HepG2 (cell line): Measurements from ENCODE around the gene SIGLEC10. TPM values are rescaled to one million over a fixed set of nuclear protein-coding genes. Genes with fewer than 3 reads are reported as not detected.

Experiments
- ATAC-seq: fragments of 200-7000 bp; cut with Tn5 transposase; 3 replicates; pipeline ENCODE4 v1.9.1; 2020; ENCODE audit warnings: mild to moderate bottlenecking, moderate library complexity
- BruUV-seq: library from RNA; stranded (reverse); fragments of 400-500 nt; replicated peaks from 2 replicates; lab custom pipeline; 2021; lab: Mats Ljungman, UMichigan
- CTCF ChIA-PET: fragments of 300-600 bp; formaldehyde crosslinking; extraction: SDS; loops from one replicate; lab custom pipeline; 2021; ENCODE audit warnings: low total read pairs, inconsistent platforms, low intra/inter-chr PET ratio; lab: Yijun Ruan, JAX
- POLR2A ChIA-PET: fragments of 350-600 bp; sonication (Branson Sonifier 250); formaldehyde crosslinking; loops from one replicate; lab custom pipeline; 2020; ENCODE audit warnings: antibody characterized with exemption, inconsistent platforms; lab: Yijun Ruan, JAX
- DNase-seq: peaks from one replicate; pipeline ENCODE4 v3.0.0-alpha.2; 2015; ENCODE audit warnings: low spot score
- FAIRE-seq: peaks from 3 replicates; lab custom pipeline; 2011; peaks lifted over from hg19 to GRCh38; lab: Jason Lieb, UNC
- H2AFZ ChIP-seq: one replicate; pipeline ENCODE4 v1.6.1; 2011; ENCODE audit warnings: low read length, inconsistent platforms
- H3K27ac ChIP-seq: fragments of 300-600 bp; 3 replicates; pipeline ENCODE4 v1.8.0; 2011; ENCODE audit warnings: mixed run types, mild to moderate bottlenecking, mixed read lengths, low read length, inconsistent platforms; ENCODE audit not compliant: insufficient read depth; ENCODE audit errors: extremely low read length
- H3K27me3 ChIP-seq, 2 experiments: fragments of 200-600 bp in 1 of 2; 2 replicates in 1 of 2; 3 replicates in 1 of 2; pipeline versions ENCODE4 v1.6.0 to v1.8.0; 2011; ENCODE audit warnings: low read length in 2 of 2, mild to moderate bottlenecking in 2 of 2, moderate library complexity in 2 of 2, inconsistent platforms in 1 of 2; ENCODE audit not compliant: insufficient read depth in 2 of 2, control insufficient read depth in 1 of 2
- H3K36me3 ChIP-seq, 2 experiments: fragments of 200-600 bp in 1 of 2; replicated peaks in 1 of 2; 2 replicates in 1 of 2; 3 replicates in 1 of 2; pipeline versions ENCODE4 v1.5.1 to v1.8.0; 2011; ENCODE audit warnings: low read length in 2 of 2, inconsistent platforms in 1 of 2; ENCODE audit not compliant: insufficient read depth in 2 of 2, control insufficient read depth in 1 of 2
- H3K4me1 ChIP-seq: 2 replicates; pipeline ENCODE4 v1.5.1; 2012; ENCODE audit warnings: low read length, inconsistent platforms; ENCODE audit not compliant: insufficient read depth
- H3K4me2 ChIP-seq: 2 replicates; pipeline ENCODE4 v1.6.0; 2011; ENCODE audit warnings: low read depth, low read length, inconsistent platforms
- H3K4me3 ChIP-seq, 3 experiments: fragments of 200-600 bp in 1 of 3; sonication (generic), shearing (Covaris generic) in 1 of 3; replicated peaks in 1 of 3; 2 replicates each; pipeline ENCODE4 v1.5.1; 2011 to 2016; ENCODE audit warnings: low read length in 3 of 3, inconsistent platforms in 2 of 3, low read depth in 2 of 3, mild to moderate bottlenecking in 2 of 3, control low read depth in 1 of 3, mixed read lengths in 1 of 3; ENCODE audit not compliant: insufficient read depth in 1 of 3
- H3K79me2 ChIP-seq: one replicate; pipeline ENCODE4 v1.6.1; 2011; ENCODE audit warnings: low read length, inconsistent platforms; ENCODE audit not compliant: insufficient read depth
- H3K9ac ChIP-seq: 2 replicates; pipeline ENCODE4 v1.6.0; 2011; ENCODE audit warnings: mild to moderate bottlenecking, low read depth, low read length, inconsistent platforms; ENCODE audit not compliant: insufficient read depth
- H3K9me3 ChIP-seq: 2 replicates; pipeline ENCODE4 v1.5.1; 2012; ENCODE audit warnings: mild to moderate bottlenecking, low read length
- H4K20me1 ChIP-seq: 2 replicates; pipeline ENCODE4 v1.6.0; 2011; ENCODE audit warnings: inconsistent platforms, mild to moderate bottlenecking, low read length, moderate library complexity; ENCODE audit not compliant: insufficient read depth
- IRF1 ChIP-seq: sonication (generic); formaldehyde crosslinking; IDR thresholded peaks from 2 replicates; pipeline ENCODE4 v1.4.0; 2020; ENCODE audit warnings: low read depth, mild to moderate bottlenecking, missing genetic modification reagents
- ZNF251 ChIP-seq: sonication (generic); formaldehyde crosslinking; IDR thresholded peaks from 2 replicates; pipeline ENCODE4 v1.9.0; 2021; ENCODE audit warnings: mild to moderate bottlenecking, missing genetic modification reagents
- ZNF687 ChIP-seq: sonication (generic); formaldehyde crosslinking; IDR thresholded peaks from 2 replicates; pipeline ENCODE4 v1.5.1; 2020; ENCODE audit warnings: mild to moderate bottlenecking, missing genetic modification reagents, moderate library complexity
- WGBS: methylation state at CpG from one replicate; pipeline ENCODE4 v1.1.6; 2017; ENCODE audit warnings: low lambda C conversion rate; 5-methylcytosine and 5-hydroxymethylcytosine counted together
- in situ Hi-C: cut with HindIII; loops from 2 replicates; pipeline ENCODE4 v1.10.0; 2017; ENCODE audit warnings: low pct_unique_long_range_greater_than_20kb; ENCODE audit not compliant: extremely low pct_ligation_motif_present
- intact Hi-C: fragments of 100-400 bp; cut with micrococcal nuclease; formaldehyde crosslinking; loops from one replicate; pipeline ENCODE4 v1.10.0; 2022; ENCODE audit not compliant: unreplicated experiment
- polyA plus RNA-seq, 8 experiments: library from polyadenylated mRNA; depleted of rRNA in 3 of 8; stranded (reverse) in 7 of 8; unstranded in 1 of 8; fragments of >200 nt; fragmentation: Illumina TruSeq in 4 of 8; extraction: Trizol in 4 of 8; gene quantifications; 2 replicates each; pipeline versions ENCODE4 v1.2.1 to v1.2.3, GENCODE V29; 2011 to 2016; ENCODE audit warnings: low read depth in 4 of 8, missing spikeins in 1 of 8, mixed read lengths in 1 of 8; ENCODE audit not compliant: insufficient read depth in 1 of 8
- small RNA-seq, 3 experiments: library from RNA; depleted of rRNA; stranded (forward); fragments of <200 nt; gene quantifications; one replicate each; pipeline ENCODE3, GENCODE V24; 2012; ENCODE audit warnings: low read depth in 2 of 3, low replicate concordance in 1 of 3; ENCODE audit not compliant: insufficient read length in 3 of 3, insufficient read depth in 2 of 3
- total RNA-seq, 5 experiments: library from RNA; depleted of rRNA; stranded (reverse); fragments of >200 nt; fragmentation: Illumina TruSeq; extraction: Trizol; gene quantifications; 2 replicates each; pipeline ENCODE4 v1.2.3, GENCODE V29; 2016; ENCODE audit warnings: low read depth in 1 of 5

The SIGLEC10 gene
- total and polyA plus RNA-seq, 2 of the 13 experiments (the other 11 are each of a cell fraction or from before 2014, with no cell fraction given) = not detected

DNA sequence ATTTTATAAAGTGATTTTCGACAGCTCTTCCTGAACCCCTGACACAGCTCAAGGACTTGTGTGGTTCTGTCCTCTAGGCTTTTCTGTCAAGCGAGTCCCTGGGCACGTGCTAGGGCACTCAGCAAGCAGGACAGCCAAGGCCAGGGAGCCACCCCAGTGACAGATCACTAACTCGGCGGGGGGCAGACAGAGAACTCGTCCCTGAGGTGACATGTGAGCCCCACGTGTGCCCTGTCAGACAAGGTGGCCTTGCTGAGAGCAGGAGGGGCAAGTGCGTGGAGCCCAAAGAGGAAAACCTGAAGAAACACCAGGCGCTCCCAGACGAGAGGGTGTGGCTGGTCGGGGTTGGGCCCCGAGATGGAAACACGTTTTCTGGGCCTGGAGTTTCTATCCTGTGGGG is 56.2 kb downstream of the SIGLEC10 start:
- POLR2A ChIA-PET = interaction anchor here (7.8 kb wide), 1 partner anchor 11 kb away, joined by 259 read pairs; no protein-coding TSS in a partner anchor
- intact Hi-C loops (no loop called here), in situ Hi-C loops (no loop called here)
- Histone ChIP-seq H3K27ac (peak overlapping the region; percentile 100), H4K20me1 (no peaks in the 10 kb centered on the region), H3K79me2 (peaks cover 45% of the 10 kb centered on the region), H3K4me1 (peaks cover 89% of the 10 kb centered on the region), H3K4me2 (no peak overlapping the region), H2AFZ (no peak overlapping the region), H3K9ac (peak overlapping the region; percentile 56; the same call in 1 of the 2 replicates), H3K36me3 (no peaks in the 10 kb centered on the region), H3K27me3 (no peaks in the 10 kb centered on the region; a peak in 2 of 5 replicates), H3K4me3 (no peak overlapping the region), H3K9me3 (no peaks in the 10 kb centered on the region)
- DNase-seq = no peak
- ATAC-seq = no peak
- 96% methylated on average over 13 of the region's 13 CpGs for WGBS
- TF ChIP-seq IRF1 (CRISPR knock-in tag) (no peak), ZNF687 (CRISPR knock-in tag) (peak; percentile 53), ZNF251 (CRISPR knock-in tag) (no peak)
- CTCF ChIA-PET = no interaction called here
- BruUV-seq = no TSS peak
- no peak for FAIRE-seq

Small RNA genes within 50 kb of the gene (small RNA-seq; reads per million reads assigned to genes)
- 0 reads per million in 3 experiments for gene AC020914.5

Other genes starting within 250 kb of the SIGLEC10 start
- gene CD33, start 192.6 kb downstream of the SIGLEC10 start, total RNA-seq (2016; rRNA removed; fragmentation: Illumina TruSeq; extraction: Trizol) = 0.29 TPM in 1 of 2 replicates, not detected in the other
- 0.07 TPM in 1 of 2 replicates, not detected in the other for gene CD33, start 192.6 kb downstream of the SIGLEC10 start, polyA plus RNA-seq (2011; rRNA removed)
- gene SIGLECL1, start 166.6 kb downstream of the SIGLEC10 start, total RNA-seq (2016; rRNA removed; fragmentation: Illumina TruSeq; extraction: Trizol) = not detected in 2 replicates
- not detected in 2 replicates for gene SIGLECL1, start 166.6 kb downstream of the SIGLEC10 start, polyA plus RNA-seq (2011; rRNA removed)
- 0.04 TPM in 1 of 2 replicates, not detected in the other for gene IGLON5, start 106.0 kb downstream of the SIGLEC10 start, total RNA-seq (2016; rRNA removed; fragmentation: Illumina TruSeq; extraction: Trizol)
- gene IGLON5, start 106.0 kb downstream of the SIGLEC10 start, polyA plus RNA-seq (2011; rRNA removed) = 5.7 and 6.2 TPM in 2 replicates
- 1.8 and 2.7 TPM in 2 replicates for gene VSIG10L, start 75.5 kb downstream of the SIGLEC10 start, total RNA-seq (2016; rRNA removed; fragmentation: Illumina TruSeq; extraction: Trizol)
- gene VSIG10L, start 75.5 kb downstream of the SIGLEC10 start, polyA plus RNA-seq (2011; rRNA removed) = 8.0 and 8.5 TPM in 2 replicates
- 678 and 853 TPM in 2 replicates for gene ETFB, start 51.3 kb downstream of the SIGLEC10 start, total RNA-seq (2016; rRNA removed; fragmentation: Illumina TruSeq; extraction: Trizol)
- 1,171 and 1,314 TPM in 2 replicates for gene ETFB, start 51.3 kb downstream of the SIGLEC10 start, polyA plus RNA-seq (2011; rRNA removed)
- 1.1 and 1.8 TPM in 2 replicates for gene CLDND2, start 48.6 kb downstream of the SIGLEC10 start, total RNA-seq (2016; rRNA removed; fragmentation: Illumina TruSeq; extraction: Trizol)
- gene CLDND2, start 48.6 kb downstream of the SIGLEC10 start, polyA plus RNA-seq (2011; rRNA removed) = 0.84 and 1.6 TPM in 2 replicates
- gene NKG7, start 45.0 kb downstream of the SIGLEC10 start, total RNA-seq (2016; rRNA removed; fragmentation: Illumina TruSeq; extraction: Trizol) = not detected in 2 replicates
- 0.21 and 0.40 TPM in 2 replicates for gene NKG7, start 45.0 kb downstream of the SIGLEC10 start, polyA plus RNA-seq (2011; rRNA removed)
- not detected in 2 replicates for gene LIM2, start 29.7 kb downstream of the SIGLEC10 start, total RNA-seq (2016; rRNA removed; fragmentation: Illumina TruSeq; extraction: Trizol)
- gene LIM2, start 29.7 kb downstream of the SIGLEC10 start, polyA plus RNA-seq (2011; rRNA removed) = 1.3 and 1.8 TPM in 2 replicates
- not detected in 2 replicates for gene C19orf84, start 27.1 kb downstream of the SIGLEC10 start, total RNA-seq (2016; rRNA removed; fragmentation: Illumina TruSeq; extraction: Trizol)
- 0.05 and 0.20 TPM in 2 replicates for gene C19orf84, start 27.1 kb downstream of the SIGLEC10 start, polyA plus RNA-seq (2011; rRNA removed)
- not detected in 2 replicates for gene SIGLEC8, start 40.8 kb upstream of the SIGLEC10 start, total RNA-seq (2016; rRNA removed; fragmentation: Illumina TruSeq; extraction: Trizol)
- gene SIGLEC8, start 40.8 kb upstream of the SIGLEC10 start, polyA plus RNA-seq (2011; rRNA removed) = not detected in 2 replicates
- gene CEACAM18, start 60.9 kb upstream of the SIGLEC10 start, total RNA-seq (2016; rRNA removed; fragmentation: Illumina TruSeq; extraction: Trizol) = not detected in 2 replicates
- not detected in 2 replicates for gene CEACAM18, start 60.9 kb upstream of the SIGLEC10 start, polyA plus RNA-seq (2011; rRNA removed)
- gene SIGLEC12, start 84.2 kb upstream of the SIGLEC10 start, total RNA-seq (2016; rRNA removed; fragmentation: Illumina TruSeq; extraction: Trizol) = not detected in 2 replicates
- gene SIGLEC12, start 84.2 kb upstream of the SIGLEC10 start, polyA plus RNA-seq (2011; rRNA removed) = not detected in 2 replicates
- gene SIGLEC6, start 114.0 kb upstream of the SIGLEC10 start, total RNA-seq (2016; rRNA removed; fragmentation: Illumina TruSeq; extraction: Trizol) = not detected in 2 replicates
- gene SIGLEC6, start 114.0 kb upstream of the SIGLEC10 start, polyA plus RNA-seq (2011; rRNA removed) = not detected in 2 replicates
- 1.5 and 2.3 TPM in 2 replicates for gene ZNF175, start 153.6 kb upstream of the SIGLEC10 start, total RNA-seq (2016; rRNA removed; fragmentation: Illumina TruSeq; extraction: Trizol)
- 1.1 and 1.2 TPM in 2 replicates for gene ZNF175, start 153.6 kb upstream of the SIGLEC10 start, polyA plus RNA-seq (2011; rRNA removed)
- gene SIGLEC5, start 212.8 kb upstream of the SIGLEC10 start, total RNA-seq (2016; rRNA removed; fragmentation: Illumina TruSeq; extraction: Trizol) = not detected in 2 replicates
- not detected in 2 replicates for gene SIGLEC5, start 212.8 kb upstream of the SIGLEC10 start, polyA plus RNA-seq (2011; rRNA removed)
- 0.09 TPM in 1 of 2 replicates, not detected in the other for gene SIGLEC14, start 229.2 kb upstream of the SIGLEC10 start, total RNA-seq (2016; rRNA removed; fragmentation: Illumina TruSeq; extraction: Trizol)
- 0.04 and 0.05 TPM in 2 replicates for gene SIGLEC14, start 229.2 kb upstream of the SIGLEC10 start, polyA plus RNA-seq (2011; rRNA removed)